ENCODE measurements around the gene FHL2.

FHL2 gene

GRCh38 chr2:105397953-105398335, 907 bp downstream of the FHL2 start:
- Histone ChIP-seq H3K4me3 (ENCODE audit: low read length, poor library complexity, severe bottlenecking) (peak overlapping the region; percentile 97), H2AFZ (ENCODE audit: low read length) (peak overlapping the region; percentile 92; the same call in 1 of the 2 replicates), H3K79me2 (ENCODE audit: insufficient read depth, low read length) (peaks cover 56% of the 10 kb centered on the region), H3K9ac (ENCODE audit: low read depth, low read length, poor library complexity, severe bottlenecking) (peak overlapping the region; percentile 94), H3K36me3 (ENCODE audit: insufficient read depth, low read length) (no peaks in the 10 kb centered on the region), H3F3A (ENCODE audit: low read depth) (no peaks in the 10 kb centered on the region), H3K9me3 (ENCODE audit: insufficient read depth, low read depth, low read length) (no peaks in the 10 kb centered on the region), H3K4me2 (ENCODE audit: low read depth, low read length, poor library complexity, severe bottlenecking) (peak overlapping the region; percentile 88), H3K27me3 (ENCODE audit: insufficient read depth, low read length, poor library complexity, severe bottlenecking) (no peaks in the 10 kb centered on the region), H3K9me2 (replicated peaks; ENCODE audit: low read depth, low read length) (no peaks in the 10 kb centered on the region), H4K20me1 (ENCODE audit: insufficient read depth, low read length, poor library complexity, severe bottlenecking) (peaks cover 5% of the 10 kb centered on the region), H3K4me1 (ENCODE audit: insufficient read depth, low read length, poor library complexity, severe bottlenecking) (peaks cover 43% of the 10 kb centered on the region)
- TF ChIP-seq EZH2phosphoT487 (IDR thresholded peaks at IDR 0.05; ENCODE audit: borderline replicate concordance) (no peak), CTCF (conservative IDR thresholded peaks at IDR 0.05; ENCODE audit: low read length) (no peak)

GRCh38 chr2:105397025-105397722, 1.7 kb downstream of the FHL2 start:
- H3K9me2 ChIP-seq (replicated peaks; ENCODE audit: low read depth, low read length): no peaks in the 10 kb centered on the region
- peak overlapping the region; percentile 94 for H3K9ac ChIP-seq (ENCODE audit: low read depth, low read length, poor library complexity, severe bottlenecking)
- TF ChIP-seq EZH2phosphoT487 (IDR thresholded peaks at IDR 0.05; ENCODE audit: borderline replicate concordance): no peak
- TF ChIP-seq CTCF (conservative IDR thresholded peaks at IDR 0.05; ENCODE audit: low read length): no peak
- H3K4me2 ChIP-seq (ENCODE audit: low read depth, low read length, poor library complexity, severe bottlenecking): peak overlapping the region; percentile 88
- H3K4me3 ChIP-seq (ENCODE audit: low read length, poor library complexity, severe bottlenecking): peak overlapping the region; percentile 97
- no peaks in the 10 kb centered on the region for H3K9me3 ChIP-seq (ENCODE audit: insufficient read depth, low read depth, low read length)
- peaks cover 49% of the 10 kb centered on the region for H3K4me1 ChIP-seq (ENCODE audit: insufficient read depth, low read length, poor library complexity, severe bottlenecking)
- no peak overlapping the region for H2AFZ ChIP-seq (ENCODE audit: low read length)
- peaks cover 63% of the 10 kb centered on the region for H3K79me2 ChIP-seq (ENCODE audit: insufficient read depth, low read length)
- H3K27me3 ChIP-seq (ENCODE audit: insufficient read depth, low read length, poor library complexity, severe bottlenecking): no peaks in the 10 kb centered on the region
- no peaks in the 10 kb centered on the region for H3K36me3 ChIP-seq (ENCODE audit: insufficient read depth, low read length)
- peaks cover 5% of the 10 kb centered on the region for H4K20me1 ChIP-seq (ENCODE audit: insufficient read depth, low read length, poor library complexity, severe bottlenecking)
- H3F3A ChIP-seq (ENCODE audit: low read depth): no peaks in the 10 kb centered on the region

GRCh38 chr2:105396254-105397024, 2.4 kb downstream of the FHL2 start:
- Histone ChIP-seq H3K4me1 (ENCODE audit: insufficient read depth, low read length, poor library complexity, severe bottlenecking) (peaks cover 49% of the 10 kb centered on the region), H4K20me1 (ENCODE audit: insufficient read depth, low read length, poor library complexity, severe bottlenecking) (peaks cover 5% of the 10 kb centered on the region), H3K36me3 (ENCODE audit: insufficient read depth, low read length) (no peaks in the 10 kb centered on the region), H3K4me2 (ENCODE audit: low read depth, low read length, poor library complexity, severe bottlenecking) (peak overlapping the region; percentile 88), H3K9me3 (ENCODE audit: insufficient read depth, low read depth, low read length) (no peaks in the 10 kb centered on the region), H3K79me2 (ENCODE audit: insufficient read depth, low read length) (peaks cover 71% of the 10 kb centered on the region), H3K9me2 (replicated peaks; ENCODE audit: low read depth, low read length) (no peaks in the 10 kb centered on the region), H3F3A (ENCODE audit: low read depth) (no peaks in the 10 kb centered on the region), H2AFZ (ENCODE audit: low read length) (no peak overlapping the region), H3K27me3 (ENCODE audit: insufficient read depth, low read length, poor library complexity, severe bottlenecking) (no peaks in the 10 kb centered on the region), H3K4me3 (ENCODE audit: low read length, poor library complexity, severe bottlenecking) (peak overlapping the region; percentile 97), H3K9ac (ENCODE audit: low read depth, low read length, poor library complexity, severe bottlenecking) (peak overlapping the region; percentile 94)
- TF ChIP-seq CTCF (conservative IDR thresholded peaks at IDR 0.05; ENCODE audit: low read length) (no peak), EZH2phosphoT487 (IDR thresholded peaks at IDR 0.05; ENCODE audit: borderline replicate concordance) (no peak)
